Ishikawa (cell line): Measurements from ENCODE around the gene ATXN1.

Source experiments
- CREB1 ChIP-seq: IDR thresholded peaks from 2 replicates; pipeline ENCODE4 v1.6.1; 2012; ENCODE audit warnings: low read depth
- EP300 ChIP-seq: IDR thresholded peaks from 2 replicates; pipeline ENCODE4 v1.6.1; 2012; ENCODE audit warnings: borderline replicate concordance
- NFIC ChIP-seq: IDR thresholded peaks from 2 replicates; pipeline ENCODE4 v1.6.1; 2012
- RAD21 ChIP-seq: IDR thresholded peaks from 2 replicates; pipeline ENCODE4 v1.6.1; 2012; ENCODE audit warnings: low read depth
- ZBTB7A ChIP-seq: IDR thresholded peaks from 2 replicates; pipeline ENCODE4 v1.6.1; 2012; ENCODE audit warnings: low read depth

DNA sequence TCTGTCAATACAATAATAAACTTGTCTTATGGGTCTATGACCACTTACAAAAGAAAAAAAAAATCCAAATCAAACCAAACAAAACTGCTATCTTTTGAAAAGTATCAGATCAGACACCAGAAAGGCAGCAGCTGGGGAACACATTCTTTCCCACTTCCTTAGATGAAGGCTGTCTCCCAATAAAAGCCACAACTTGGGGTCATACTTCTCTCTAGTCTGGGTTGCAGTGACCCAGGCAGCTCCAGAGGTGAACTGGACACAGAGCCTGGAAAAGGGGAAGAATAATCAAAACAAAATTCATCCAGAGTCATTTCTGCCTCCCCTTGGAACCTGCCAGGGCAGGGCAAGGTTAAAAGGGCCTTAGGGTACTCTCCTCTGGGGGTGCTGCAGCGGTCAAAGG, 19.1 kb downstream of the ATXN1 start:
- TF ChIP-seq CREB1 = no peak
- no peak for TF ChIP-seq ZBTB7A
- no peak for TF ChIP-seq EP300
- no peak for TF ChIP-seq NFIC
- TF ChIP-seq RAD21 = no peak
